ENCODE data around the gene SH3BP1.

Gene SH3BP1

GRCh38 chr22:37617431-37617830 lies 22.0 kb upstream of the SH3BP1 start:
- no peak for DNase-seq

- DNase-seq, result no peak
These were observed 21.3 kb upstream of the SH3BP1 start for GRCh38 chr22:37618072-37618656.

GRCh38 chr22:37618674-37619073 lies 20.8 kb upstream of the SH3BP1 start:
- DNase-seq, result no peak

GRCh38 chr22:37619991-37620390 lies 19.5 kb upstream of the SH3BP1 start:
- DNase-seq, result no peak

GRCh38 chr22:37621352-37621860 lies 18.1 kb upstream of the SH3BP1 start:
- DNase-seq, result no peak

- DNase-seq, result peak; percentile 77
These were observed 16.1 kb upstream of the SH3BP1 start for GRCh38 chr22:37623075-37624016.

- DNase-seq, result no peak
These were observed 15.5 kb upstream of the SH3BP1 start for GRCh38 chr22:37624017-37624365.

GRCh38 chr22:37624876-37625275 lies 14.6 kb upstream of the SH3BP1 start:
- DNase-seq, result no peak

GRCh38 chr22:37625737-37626136 lies 13.7 kb upstream of the SH3BP1 start:
- DNase-seq, result no peak

GRCh38 chr22:37626144-37626543 lies 13.3 kb upstream of the SH3BP1 start:
- DNase-seq, result no peak

- DNase-seq, result no peak
These were observed 12.9 kb upstream of the SH3BP1 start for GRCh38 chr22:37626556-37627075.

GRCh38 chr22:37627121-37627520 lies 12.3 kb upstream of the SH3BP1 start:
- DNase-seq, result no peak

- peak; percentile 65 for DNase-seq
These were observed 11.9 kb upstream of the SH3BP1 start for GRCh38 chr22:37627545-37627944.

- DNase-seq, result no peak
These were observed 10.6 kb upstream of the SH3BP1 start for GRCh38 chr22:37628830-37629229.

GRCh38 chr22:37629928-37630327 lies 9.5 kb upstream of the SH3BP1 start:
- DNase-seq, result no peak

GRCh38 chr22:37630839-37631435 lies 8.5 kb upstream of the SH3BP1 start:
- DNase-seq, result no peak

GRCh38 chr22:37631448-37632173 lies 7.9 kb upstream of the SH3BP1 start:
- no peak for DNase-seq

- DNase-seq, result peak; percentile 35
These were observed 7.0 kb upstream of the SH3BP1 start for GRCh38 chr22:37632174-37633088.

GRCh38 chr22:37633089-37633624 lies 6.3 kb upstream of the SH3BP1 start:
- peak; percentile 69 for DNase-seq

GRCh38 chr22:37633625-37634416 lies 5.6 kb upstream of the SH3BP1 start:
- DNase-seq, result peak; percentile 81

All from activated CD4-positive, alpha-beta T cell treated with anti-CD3 and anti-CD28 coated beads, Interleukin-10, Interleukin-2, amounts not matched to agents 100 ng/mL and 50 ng/mL, durations not matched to agents 16 hours and 8 hours (primary cell).